Astrocyte of the cerebellum (primary cell): ENCODE measurements around the gene RFC1.
"Not testable (repeated sequence)": the region's sequence is repeated elsewhere in the genome, so short reads cannot be mapped to it uniquely, and the experiment has no call there.

Experiments used
- DNase-seq: peaks from one replicate; pipeline ENCODE4 v3.0.0-alpha.2; 2011; ENCODE audit warnings: low read depth
- H3K4me3 ChIP-seq: 2 replicates; pipeline ENCODE4 v1.5.1; 2011; ENCODE audit warnings: mild to moderate bottlenecking, low read depth, low read length, moderate library complexity
- in situ Hi-C: cut with HindIII; loops from 2 replicates; pipeline ENCODE4 v1.10.0; 2017; ENCODE audit warnings: low sequenced_read_pairs
- TF ChIP-seq, protein P1 (sequence below): IDR thresholded peaks from 2 replicates; pipeline ENCODE4 v1.5.1; 2012; ENCODE audit warnings: low read length, low read depth, moderate library complexity, mild to moderate bottlenecking; ENCODE audit errors: missing control alignments

The RFC1 gene

DNA sequence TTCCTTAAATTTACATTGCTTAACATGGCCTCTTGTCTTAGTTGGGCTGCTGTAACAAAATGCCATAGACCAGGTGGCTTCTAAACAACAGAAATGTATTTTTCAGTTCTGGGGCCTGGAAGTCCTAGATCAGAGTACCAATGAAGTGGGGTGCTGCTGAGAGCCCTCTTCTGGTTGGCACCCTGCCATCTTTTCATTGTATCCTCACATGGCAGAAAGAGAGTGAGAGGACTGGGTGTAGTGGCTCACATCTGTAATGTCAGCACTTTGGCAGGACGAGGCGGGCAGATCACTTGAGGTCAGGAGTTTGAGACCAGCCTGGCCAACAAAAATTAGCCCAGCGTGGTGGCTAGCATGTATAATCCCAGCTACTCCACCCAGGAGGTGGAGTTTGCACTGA is 28.5 kb upstream of the RFC1 start:
- no peak for DNase-seq
- H3K4me3 ChIP-seq, result no peak overlapping the region
- TF ChIP-seq, protein P1, sequence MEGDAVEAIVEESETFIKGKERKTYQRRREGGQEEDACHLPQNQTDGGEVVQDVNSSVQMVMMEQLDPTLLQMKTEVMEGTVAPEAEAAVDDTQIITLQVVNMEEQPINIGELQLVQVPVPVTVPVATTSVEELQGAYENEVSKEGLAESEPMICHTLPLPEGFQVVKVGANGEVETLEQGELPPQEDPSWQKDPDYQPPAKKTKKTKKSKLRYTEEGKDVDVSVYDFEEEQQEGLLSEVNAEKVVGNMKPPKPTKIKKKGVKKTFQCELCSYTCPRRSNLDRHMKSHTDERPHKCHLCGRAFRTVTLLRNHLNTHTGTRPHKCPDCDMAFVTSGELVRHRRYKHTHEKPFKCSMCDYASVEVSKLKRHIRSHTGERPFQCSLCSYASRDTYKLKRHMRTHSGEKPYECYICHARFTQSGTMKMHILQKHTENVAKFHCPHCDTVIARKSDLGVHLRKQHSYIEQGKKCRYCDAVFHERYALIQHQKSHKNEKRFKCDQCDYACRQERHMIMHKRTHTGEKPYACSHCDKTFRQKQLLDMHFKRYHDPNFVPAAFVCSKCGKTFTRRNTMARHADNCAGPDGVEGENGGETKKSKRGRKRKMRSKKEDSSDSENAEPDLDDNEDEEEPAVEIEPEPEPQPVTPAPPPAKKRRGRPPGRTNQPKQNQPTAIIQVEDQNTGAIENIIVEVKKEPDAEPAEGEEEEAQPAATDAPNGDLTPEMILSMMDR, result no peak
- in situ Hi-C loops, result no loop called here

DNA sequence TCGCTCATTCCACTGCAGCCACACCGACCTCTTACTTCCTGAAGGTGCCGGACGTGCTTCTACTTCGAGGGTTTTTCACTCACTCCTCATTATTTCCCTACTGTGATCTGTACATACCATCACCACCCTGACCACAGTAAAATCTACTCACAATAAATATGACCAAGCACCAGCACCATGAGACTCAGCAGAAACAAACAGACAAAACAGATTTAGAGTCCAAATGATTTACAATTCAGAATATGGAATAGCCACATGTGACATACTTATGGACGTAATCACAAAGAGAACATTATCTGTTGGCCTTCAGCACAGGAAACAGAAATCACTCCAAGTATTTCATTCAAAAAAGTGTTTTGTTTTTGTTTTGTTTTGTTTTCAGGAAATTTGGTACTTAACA is 24.4 kb upstream of the RFC1 start:
- in situ Hi-C loops, result no loop called here
- no peak for DNase-seq
- TF ChIP-seq, protein P1, result no peak
- no peak overlapping the region for H3K4me3 ChIP-seq

DNA sequence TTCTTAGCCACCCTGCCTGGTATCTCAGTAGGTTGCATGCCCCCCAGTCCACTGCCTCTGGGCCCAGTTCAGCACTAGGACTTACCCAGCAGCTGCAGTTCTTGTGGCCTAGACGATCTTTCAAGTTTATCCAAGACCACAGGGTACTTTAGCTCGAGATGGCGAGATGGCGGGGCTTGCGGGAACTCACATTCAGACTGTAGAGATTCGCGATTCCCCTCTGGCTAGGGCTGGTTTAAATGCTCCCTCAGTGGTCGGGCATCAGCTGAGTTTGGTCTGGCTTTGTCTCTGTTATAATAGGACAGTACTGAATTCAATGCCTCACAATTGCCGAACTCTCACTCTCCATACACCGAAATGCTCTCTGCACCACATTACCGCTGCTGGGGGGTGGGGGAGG is 18.4 kb upstream of the RFC1 start:
- in situ Hi-C loops, result no loop called here
- DNase-seq, result no peak
- TF ChIP-seq, protein P1, result no peak

DNA sequence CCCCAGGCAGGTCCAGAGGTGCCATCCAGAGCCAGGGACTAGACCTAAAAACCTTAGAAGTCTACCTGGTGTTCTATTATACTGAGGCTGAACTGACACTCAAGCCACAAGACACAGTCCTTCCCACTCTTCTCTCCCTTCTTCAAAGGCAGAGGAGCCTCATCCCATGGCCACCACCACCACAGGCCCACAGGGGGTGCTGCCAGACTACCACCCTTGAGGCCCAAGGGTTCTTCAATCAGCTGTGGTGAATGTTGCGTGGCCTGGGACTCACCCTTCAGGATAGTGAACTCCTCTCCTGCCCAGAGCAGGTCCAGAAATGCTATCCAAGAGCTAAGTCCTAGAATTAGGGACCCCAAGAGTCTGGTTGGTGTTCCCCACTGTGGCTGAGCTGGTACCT is 17.5 kb upstream of the RFC1 start:
- H3K4me3 ChIP-seq, result no peak overlapping the region
- TF ChIP-seq, protein P1, result no peak
- DNase-seq, result no peak
- in situ Hi-C loops, result no loop called here

More for the DNA sequence above, 18.4 kb upstream of the RFC1 start:
- H3K4me3 ChIP-seq, result no peak overlapping the region

DNA sequence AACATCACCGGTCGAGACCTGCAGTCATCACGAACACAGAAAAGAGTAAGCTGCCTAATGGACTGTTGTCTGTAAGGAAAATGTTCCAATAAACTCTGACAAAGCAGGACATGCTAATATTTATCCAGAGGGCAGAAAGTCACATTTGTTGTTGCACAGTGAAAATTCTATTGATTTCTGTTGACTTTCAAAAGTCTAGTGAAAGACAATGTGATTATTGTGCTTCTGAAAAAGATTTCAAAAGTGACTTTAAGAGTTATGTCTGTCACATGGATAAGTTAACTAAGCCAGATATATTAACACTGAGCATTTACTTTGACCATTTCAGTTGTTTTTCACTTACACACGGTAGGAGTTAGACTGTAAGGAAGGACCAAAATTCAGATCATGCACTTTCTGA is 9.3 kb upstream of the RFC1 start:
- H3K4me3 ChIP-seq, result no peak overlapping the region
- in situ Hi-C loops, result no loop called here
- no peak for DNase-seq
- TF ChIP-seq, protein P1, result no peak

DNA sequence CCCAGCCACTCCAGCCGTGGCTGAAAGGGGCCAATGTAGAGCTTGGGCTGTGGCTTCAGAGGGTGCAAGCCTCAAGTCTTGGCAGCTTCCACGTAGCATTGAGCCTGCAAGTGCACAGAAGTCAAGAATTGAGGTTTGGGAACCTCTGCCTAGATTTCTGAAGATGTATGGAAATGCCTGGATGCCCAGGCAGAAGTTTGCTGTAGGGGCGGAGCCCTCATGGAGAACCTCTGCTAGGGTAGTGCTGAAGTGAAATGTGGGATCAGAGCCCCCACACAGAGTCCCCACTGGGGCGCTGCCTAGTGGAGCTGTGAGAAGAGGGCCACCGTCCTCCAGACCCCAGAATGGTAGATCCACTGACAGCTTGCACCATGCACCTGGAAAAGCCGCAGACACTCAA is 5.0 kb upstream of the RFC1 start:
- in situ Hi-C loops, DNase-seq, H3K4me3 ChIP-seq: not testable (repeated sequence)

DNA sequence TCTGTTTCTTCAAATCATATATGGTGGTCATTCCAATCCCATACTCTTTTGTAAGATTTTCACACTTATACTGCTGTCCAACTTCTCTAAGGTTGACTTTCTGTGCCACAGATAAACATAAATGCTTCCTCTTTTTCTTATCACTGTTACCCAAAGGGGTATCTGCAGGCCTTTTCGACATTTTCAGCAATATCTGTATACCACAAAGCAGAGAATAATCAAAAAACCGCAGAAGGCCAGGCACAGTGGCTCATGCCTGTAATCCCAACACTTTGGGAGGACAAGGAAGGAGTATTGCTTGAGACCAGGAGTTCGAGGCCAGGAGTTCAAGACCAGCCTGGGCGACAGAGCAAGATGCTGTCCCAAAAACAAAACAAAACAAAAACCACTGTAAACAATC is 3.1 kb upstream of the RFC1 start:
- DNase-seq, result no peak
- no peak overlapping the region for H3K4me3 ChIP-seq
- in situ Hi-C loops, result no loop called here
- TF ChIP-seq, protein P1, result no peak
